Activated naive CD4-positive, alpha-beta T cell treated with Interleukin-2 at 50 U/mL for 16 hours (primary cell): ENCODE measurements around the gene KRTAP22-1.

Experiments
- DNase-seq: peaks from one replicate; pipeline ENCODE4 v3.0.0-alpha.2; 2020

The KRTAP22-1 gene

DNA sequence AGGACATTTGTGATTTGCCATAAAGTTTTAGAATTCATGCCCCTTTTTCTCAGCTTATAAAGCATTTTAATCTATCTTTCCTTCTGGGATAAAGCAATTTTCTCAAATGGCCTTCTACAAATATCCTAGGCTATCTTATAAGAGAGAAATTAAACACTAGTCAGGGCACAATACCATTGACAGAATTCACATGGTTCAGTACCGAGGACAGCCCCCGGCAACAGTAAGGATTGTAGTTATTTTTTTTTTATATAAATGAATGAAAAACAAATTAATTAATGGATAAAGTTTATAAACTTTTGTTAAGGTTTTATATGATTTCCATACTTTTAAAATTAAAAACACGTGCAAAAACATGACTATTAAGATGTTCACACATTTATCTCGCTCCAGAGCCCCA, 27.2 kb downstream of the KRTAP22-1 start:
- DNase-seq = no peak

GRCh38 chr21:30629200-30629599, 28.3 kb downstream of the KRTAP22-1 start:
- DNase-seq = no peak

- no peak for DNase-seq
These were observed 34.0 kb downstream of the KRTAP22-1 start, which contains the start of gene KRTAP20-2 for GRCh38 chr21:30634906-30635305. TSS of gene KRTAP20-2 (plus strand) at chr21:30635206. CDS start at chr21:30635264, 58 bp downstream.

DNA sequence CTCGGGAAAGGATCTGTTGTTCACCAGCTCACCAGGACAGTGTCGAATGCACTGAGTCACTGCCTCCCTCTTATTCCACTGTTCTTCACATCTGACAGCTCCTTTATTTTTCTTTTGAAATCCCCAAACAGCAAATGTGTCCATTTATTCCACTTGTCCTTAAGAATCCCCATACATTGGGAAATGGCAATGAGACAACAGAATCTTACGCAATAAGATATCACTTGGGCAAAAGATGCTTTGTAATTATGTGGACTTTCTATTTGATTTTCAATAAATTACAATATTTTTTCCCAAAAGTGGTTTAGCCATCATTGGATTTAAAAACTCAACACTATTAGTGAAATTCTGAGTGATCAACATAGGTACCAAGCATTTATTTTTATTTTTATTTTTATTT, 37.8 kb downstream of the KRTAP22-1 start:
- DNase-seq = no peak

- DNase-seq = no peak
These were observed 41.7 kb downstream of the KRTAP22-1 start, which contains the start of gene KRTAP20-3 for GRCh38 chr21:30642564-30642963. TSS of gene KRTAP20-3 (plus strand) at chr21:30642864.

GRCh38 chr21:30646904-30647414, 46.1 kb downstream of the KRTAP22-1 start:
- no peak for DNase-seq
